ENCODE measurements around the gene SLC11A1. TPM values are rescaled to one million over a fixed set of nuclear protein-coding genes. Genes with fewer than 3 reads are reported as not detected.
A peak's percentile ranks its signal among the peaks of the same experiment; 100 is the strongest.

Gene SLC11A1
- polyA plus RNA-seq, 3 donors = 0.87 to 1.6 (median 0.99) TPM

GRCh38 chr2:218366621-218367414 is 15.3 kb upstream of the SLC11A1 start:
- no peak for DNase-seq

GRCh38 chr2:218367415-218368149 is 14.5 kb upstream of the SLC11A1 start:
- peak; percentile 89 for DNase-seq

- DNase-seq = no peak
Observed at GRCh38 chr2:218368150-218368528, 13.9 kb upstream of the SLC11A1 start.

GRCh38 chr2:218368621-218369153 is 13.4 kb upstream of the SLC11A1 start:
- DNase-seq = no peak

- DNase-seq = no peak
Observed at GRCh38 chr2:218369330-218369729, 12.7 kb upstream of the SLC11A1 start.

GRCh38 chr2:218370410-218371063 is 11.5 kb upstream of the SLC11A1 start:
- no peak for DNase-seq

- no peak for DNase-seq
Observed at GRCh38 chr2:218371983-218372350, 10.1 kb upstream of the SLC11A1 start.

GRCh38 chr2:218374795-218375194 is 7.3 kb upstream of the SLC11A1 start:
- no peak for DNase-seq

GRCh38 chr2:218375212-218375611 is 6.9 kb upstream of the SLC11A1 start:
- peak; percentile 75 for DNase-seq

- no peak for DNase-seq
Observed at GRCh38 chr2:218378053-218378452, 4.0 kb upstream of the SLC11A1 start.

GRCh38 chr2:218382785-218383184 is 712 bp downstream of the SLC11A1 start:
- DNase-seq = no peak

- DNase-seq = no peak
Observed at GRCh38 chr2:218383892-218384519, 1.9 kb downstream of the SLC11A1 start.

- no peak for DNase-seq
Observed at GRCh38 chr2:218384975-218385374, 2.9 kb downstream of the SLC11A1 start.

- no peak for DNase-seq
Observed at GRCh38 chr2:218386505-218387368, 4.7 kb downstream of the SLC11A1 start.

GRCh38 chr2:218387369-218388194 is 5.5 kb downstream of the SLC11A1 start:
- peak; percentile 87 for DNase-seq

GRCh38 chr2:218389333-218390150 is 7.5 kb downstream of the SLC11A1 start:
- no peak for DNase-seq

- DNase-seq = no peak
Observed at GRCh38 chr2:218391202-218391601, 9.1 kb downstream of the SLC11A1 start.

GRCh38 chr2:218392459-218392858 is 10.4 kb downstream of the SLC11A1 start:
- no peak for DNase-seq

- DNase-seq = no peak
Observed at GRCh38 chr2:218392891-218393462, 10.9 kb downstream of the SLC11A1 start.
